Esophagus muscularis mucosa (tissue), 3 donors: ENCODE results near the gene SMIM1.

Source experiments
- POLR2A ChIP-seq: fragments of 450-650 bp; IDR thresholded peaks from one replicate; pipeline ENCODE4 v1.6.1; 2017; ENCODE audit warnings: antibody characterized with exemption, moderate library complexity, mild to moderate bottlenecking, low read depth
- POLR2AphosphoS5 ChIP-seq, 2 donors: sonication (generic); formaldehyde crosslinking; IDR thresholded peaks; one replicate each; pipeline ENCODE4 v1.6.1; 2017; ENCODE audit warnings: antibody characterized with exemption in 2 of 2
- TF ChIP-seq, protein P1 (sequence below), 3 experiments: fragments of 200-600 bp in 2 of 3; fragments of 450-650 bp in 1 of 3; sonication (generic) in 2 of 3; IDR thresholded peaks; one replicate each; pipeline ENCODE4 v1.5.1; 2017 to 2019; ENCODE audit warnings: antibody characterized with exemption in 3 of 3, mild to moderate bottlenecking in 2 of 3, moderate library complexity in 1 of 3

DNA sequence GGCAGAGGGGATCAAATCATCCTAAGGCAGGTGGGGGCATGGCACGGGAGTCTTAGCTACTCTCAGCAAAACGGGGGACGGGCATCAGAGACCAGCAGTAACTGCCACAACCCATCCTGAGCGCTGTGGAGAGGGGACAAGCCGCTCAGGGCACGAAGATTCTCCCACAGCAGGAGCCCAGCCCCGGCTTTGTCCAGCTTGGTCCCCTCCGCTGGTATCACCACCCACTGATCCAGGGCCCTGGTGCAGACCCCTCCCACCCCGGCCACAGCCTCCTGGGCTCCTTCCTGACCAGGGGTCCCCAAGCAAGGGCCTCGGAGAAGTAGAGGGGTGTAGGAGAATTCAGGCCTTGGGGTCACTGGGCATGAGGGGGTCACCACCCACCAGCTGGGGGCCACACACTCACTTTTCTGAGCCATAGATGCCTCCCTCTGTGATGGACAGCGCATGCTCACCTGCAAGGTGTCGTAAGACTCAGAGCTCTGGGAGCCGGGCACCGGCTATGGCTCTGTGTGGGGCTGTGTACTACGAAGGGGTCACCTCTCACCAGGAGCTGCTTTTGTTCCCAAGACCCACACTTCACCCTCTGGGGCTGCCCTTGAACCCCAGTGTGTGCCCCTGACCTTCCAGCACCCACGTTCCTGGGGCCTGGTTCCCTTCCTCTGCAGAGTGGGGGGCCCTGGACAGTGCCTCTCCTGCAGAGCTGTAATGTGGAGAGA, 2.3 kb upstream of the SMIM1 start:
- TF ChIP-seq, protein P1, sequence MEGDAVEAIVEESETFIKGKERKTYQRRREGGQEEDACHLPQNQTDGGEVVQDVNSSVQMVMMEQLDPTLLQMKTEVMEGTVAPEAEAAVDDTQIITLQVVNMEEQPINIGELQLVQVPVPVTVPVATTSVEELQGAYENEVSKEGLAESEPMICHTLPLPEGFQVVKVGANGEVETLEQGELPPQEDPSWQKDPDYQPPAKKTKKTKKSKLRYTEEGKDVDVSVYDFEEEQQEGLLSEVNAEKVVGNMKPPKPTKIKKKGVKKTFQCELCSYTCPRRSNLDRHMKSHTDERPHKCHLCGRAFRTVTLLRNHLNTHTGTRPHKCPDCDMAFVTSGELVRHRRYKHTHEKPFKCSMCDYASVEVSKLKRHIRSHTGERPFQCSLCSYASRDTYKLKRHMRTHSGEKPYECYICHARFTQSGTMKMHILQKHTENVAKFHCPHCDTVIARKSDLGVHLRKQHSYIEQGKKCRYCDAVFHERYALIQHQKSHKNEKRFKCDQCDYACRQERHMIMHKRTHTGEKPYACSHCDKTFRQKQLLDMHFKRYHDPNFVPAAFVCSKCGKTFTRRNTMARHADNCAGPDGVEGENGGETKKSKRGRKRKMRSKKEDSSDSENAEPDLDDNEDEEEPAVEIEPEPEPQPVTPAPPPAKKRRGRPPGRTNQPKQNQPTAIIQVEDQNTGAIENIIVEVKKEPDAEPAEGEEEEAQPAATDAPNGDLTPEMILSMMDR (IDR thresholded peaks at IDR 0.05): no peak
- TF ChIP-seq POLR2A (no peak), POLR2AphosphoS5 (IDR thresholded peaks at IDR 0.05) (no peak)
